IPS-18a (cell line): ENCODE data around the gene NBEAL2.

ENCODE experiments used
- H3K27ac ChIP-seq: one replicate; pipeline ENCODE4 v1.5.1; 2013; ENCODE audit warnings: low read length
- H3K27me3 ChIP-seq: one replicate; pipeline ENCODE4 v1.6.1; 2013; ENCODE audit warnings: mild to moderate bottlenecking, low read length; ENCODE audit not compliant: control insufficient read depth, insufficient read depth
- H3K36me3 ChIP-seq: one replicate; pipeline ENCODE4 v1.6.1; 2013; ENCODE audit warnings: low read depth, low read length; ENCODE audit not compliant: control insufficient read depth
- H3K4me1 ChIP-seq: one replicate; pipeline ENCODE4 v1.6.1; 2013; ENCODE audit warnings: low read depth, low read length; ENCODE audit not compliant: control insufficient read depth
- H3K4me3 ChIP-seq: one replicate; pipeline ENCODE4 v1.5.1; 2013; ENCODE audit warnings: low read length
- H3K9ac ChIP-seq: one replicate; pipeline ENCODE4 v1.6.1; 2013; ENCODE audit warnings: mild to moderate bottlenecking, low read length, moderate library complexity
- H3K9me3 ChIP-seq: one replicate; pipeline ENCODE4 v1.6.1; 2013; ENCODE audit warnings: low read depth, low read length; ENCODE audit not compliant: control insufficient read depth

NBEAL2 gene

GRCh38 chr3:46971151-46971550, 8.3 kb upstream of the NBEAL2 start:
- Histone ChIP-seq H3K36me3 (peaks cover 5% of the 10 kb centered on the region), H3K4me1 (no peaks in the 10 kb centered on the region), H3K9me3 (no peaks in the 10 kb centered on the region), H3K4me3 (no peak overlapping the region), H3K9ac (no peak overlapping the region), H3K27me3 (no peaks in the 10 kb centered on the region), H3K27ac (no peak overlapping the region)

- H3K9ac ChIP-seq = no peak overlapping the region
- no peak overlapping the region for H3K27ac ChIP-seq
- peaks cover 5% of the 10 kb centered on the region for H3K36me3 ChIP-seq
- no peak overlapping the region for H3K4me3 ChIP-seq
- no peaks in the 10 kb centered on the region for H3K4me1 ChIP-seq
- H3K27me3 ChIP-seq = no peaks in the 10 kb centered on the region
- H3K9me3 ChIP-seq = no peaks in the 10 kb centered on the region
These were observed 7.7 kb upstream of the NBEAL2 start for GRCh38 chr3:46971742-46972141.

- H3K27ac ChIP-seq = no peak overlapping the region
- H3K9ac ChIP-seq = no peak overlapping the region
- peaks cover 5% of the 10 kb centered on the region for H3K36me3 ChIP-seq
These were observed 7.1 kb upstream of the NBEAL2 start for GRCh38 chr3:46972396-46972795.

GRCh38 chr3:46974421-46975171, 4.9 kb upstream of the NBEAL2 start:
- no peaks in the 10 kb centered on the region for H3K9me3 ChIP-seq
- no peak overlapping the region for H3K9ac ChIP-seq
- peaks cover 5% of the 10 kb centered on the region for H3K36me3 ChIP-seq
- H3K4me1 ChIP-seq = no peaks in the 10 kb centered on the region
- H3K27ac ChIP-seq = no peak overlapping the region
- H3K27me3 ChIP-seq = no peaks in the 10 kb centered on the region
- H3K4me3 ChIP-seq = no peak overlapping the region

More at GRCh38 chr3:46972396-46972795, 7.1 kb upstream of the NBEAL2 start:
- Histone ChIP-seq H3K27me3 (no peaks in the 10 kb centered on the region), H3K4me1 (no peaks in the 10 kb centered on the region), H3K4me3 (no peak overlapping the region), H3K9me3 (no peaks in the 10 kb centered on the region)

- Histone ChIP-seq H3K4me1 (no peaks in the 10 kb centered on the region), H3K9ac (peak within 1 kb of the TSS; percentile 94), H3K4me3 (peak within 1 kb of the TSS; percentile 99), H3K9me3 (no peaks in the 10 kb centered on the region), H3K27ac (peak within 1 kb of the TSS; percentile 95), H3K36me3 (no peaks in the 10 kb centered on the region), H3K27me3 (peaks cover 6% of the 10 kb centered on the region)
These were observed 2.9 kb upstream of the NBEAL2 start, which contains the start of gene CCDC12 for GRCh38 chr3:46976326-46977190. Gene CCDC12 (minus strand): TSS chr3:46976745. CDS start chr3:46976732, 13 bp downstream.

GRCh38 chr3:46977811-46978195, 1.7 kb upstream of the NBEAL2 start:
- Histone ChIP-seq H3K27ac (no peak overlapping the region), H3K9ac (no peak overlapping the region), H3K4me1 (peaks cover 3% of the 10 kb centered on the region), H3K27me3 (peaks cover 6% of the 10 kb centered on the region), H3K36me3 (no peaks in the 10 kb centered on the region), H3K4me3 (no peak overlapping the region), H3K9me3 (no peaks in the 10 kb centered on the region)

- Histone ChIP-seq H3K36me3 (no peaks in the 10 kb centered on the region), H3K27ac (no peak overlapping the region), H3K4me3 (peak overlapping the region; percentile 93), H3K9me3 (no peaks in the 10 kb centered on the region), H3K9ac (no peak overlapping the region), H3K4me1 (peaks cover 3% of the 10 kb centered on the region), H3K27me3 (peaks cover 6% of the 10 kb centered on the region)
These were observed 1.1 kb upstream of the NBEAL2 start for GRCh38 chr3:46978381-46978780.

- H3K4me1 ChIP-seq = peaks cover 3% of the 10 kb centered on the region
- H3K36me3 ChIP-seq = no peaks in the 10 kb centered on the region
- H3K27ac ChIP-seq = no peak overlapping the region
- H3K4me3 ChIP-seq = peak overlapping the region; percentile 93
- no peaks in the 10 kb centered on the region for H3K9me3 ChIP-seq
- H3K27me3 ChIP-seq = peaks cover 6% of the 10 kb centered on the region
- H3K9ac ChIP-seq = peak overlapping the region; percentile 33
These were observed 562 bp downstream of the NBEAL2 start for GRCh38 chr3:46979958-46980497.

GRCh38 chr3:46981932-46982471, 2.5 kb downstream of the NBEAL2 start:
- Histone ChIP-seq H3K27me3 (peaks cover 6% of the 10 kb centered on the region), H3K27ac (no peak overlapping the region), H3K9ac (no peak overlapping the region), H3K9me3 (no peaks in the 10 kb centered on the region), H3K4me3 (peak overlapping the region; percentile 5), H3K4me1 (peaks cover 3% of the 10 kb centered on the region), H3K36me3 (no peaks in the 10 kb centered on the region)

- H3K36me3 ChIP-seq = no peaks in the 10 kb centered on the region
- H3K9me3 ChIP-seq = no peaks in the 10 kb centered on the region
- H3K27me3 ChIP-seq = peaks cover 6% of the 10 kb centered on the region
- no peak overlapping the region for H3K27ac ChIP-seq
- H3K4me1 ChIP-seq = peaks cover 3% of the 10 kb centered on the region
- H3K9ac ChIP-seq = no peak overlapping the region
- no peak overlapping the region for H3K4me3 ChIP-seq
These were observed 3.1 kb downstream of the NBEAL2 start for GRCh38 chr3:46982546-46982945.
